HEK293 (cell line): ENCODE measurements around the gene TBCEL.

Source experiments
- CTCF ChIA-PET: fragments of 350-600 bp; formaldehyde crosslinking; extraction: SDS; loops from one replicate; lab custom pipeline; 2021; ENCODE audit warnings: antibody characterized with exemption; lab: Yijun Ruan, JAX
- POLR2A ChIA-PET: fragments of 300-600 bp; formaldehyde crosslinking; extraction: SDS; loops from one replicate; lab custom pipeline; 2020; ENCODE audit warnings: antibody characterized with exemption, inconsistent platforms; lab: Yijun Ruan, JAX
- H3K27ac ChIP-seq: fragments of 200-500 bp; sonication (Bioruptor generic); 2 replicates; pipeline ENCODE4 v1.5.1; 2014; ENCODE audit warnings: low read depth, low read length, control low read depth, inconsistent platforms; ENCODE audit errors: extremely low read depth
- H3K36me3 ChIP-seq, 2 experiments: fragments of 200-500 bp in 1 of 2; sonication (Bioruptor generic) in 1 of 2; 1 replicate in 1 of 2; 2 replicates in 1 of 2; pipeline ENCODE4 v1.5.1; 2014 to 2017; ENCODE audit warnings: inconsistent platforms in 2 of 2, low read length in 2 of 2; ENCODE audit not compliant: control insufficient read depth in 2 of 2, insufficient read depth in 1 of 2
- H3K4me1 ChIP-seq: fragments of 200-500 bp; sonication (Bioruptor generic); 2 replicates; pipeline ENCODE4 v1.5.1; 2014; ENCODE audit warnings: mild to moderate bottlenecking, low read length, inconsistent platforms; ENCODE audit not compliant: control insufficient read depth, insufficient read depth
- H3K4me3 ChIP-seq: 2 replicates; pipeline ENCODE4 v1.5.1; 2011; ENCODE audit warnings: low read depth, mild to moderate bottlenecking, control low read depth, low read length, moderate library complexity
- H3K9me3 ChIP-seq: fragments of 200-500 bp; sonication (Bioruptor generic); 2 replicates; pipeline ENCODE4 v1.5.1; 2014; ENCODE audit warnings: low read depth, low read length, inconsistent platforms; ENCODE audit not compliant: control insufficient read depth, insufficient read depth
- GLI2 ChIP-seq: fragments of 450-650 bp; formaldehyde crosslinking; IDR thresholded peaks from 2 replicates; pipeline ENCODE4; 2017; ENCODE audit warnings: missing biosample characterization, missing genetic modification characterization, low read depth, borderline replicate concordance
- PATZ1 ChIP-seq: fragments of 450-650 bp; formaldehyde crosslinking; IDR thresholded peaks from 2 replicates; pipeline ENCODE4 v1.5.1; 2016; ENCODE audit warnings: missing biosample characterization, missing genetic modification characterization
- SCRT2 ChIP-seq: fragments of 450-650 bp; formaldehyde crosslinking; IDR thresholded peaks from 2 replicates; pipeline ENCODE4 v1.5.1; 2016; ENCODE audit warnings: missing biosample characterization, missing genetic modification characterization
- SP3 ChIP-seq: fragments of 450-650 bp; formaldehyde crosslinking; IDR thresholded peaks from 2 replicates; pipeline ENCODE4 v1.5.1; 2016; ENCODE audit warnings: missing biosample characterization, missing genetic modification characterization
- ZBTB10 ChIP-seq: fragments of 450-650 bp; formaldehyde crosslinking; IDR thresholded peaks from 2 replicates; pipeline ENCODE4 v1.5.1; 2016; ENCODE audit warnings: missing biosample characterization, missing genetic modification characterization
- ZNF174 ChIP-seq: fragments of 450-650 bp; formaldehyde crosslinking; IDR thresholded peaks from 2 replicates; pipeline ENCODE4 v1.5.0; 2017; ENCODE audit warnings: missing biosample characterization, mild to moderate bottlenecking, missing genetic modification characterization
- ZNF19 ChIP-seq: fragments of 450-650 bp; formaldehyde crosslinking; IDR thresholded peaks from 2 replicates; pipeline ENCODE4; 2016; ENCODE audit warnings: missing biosample characterization, missing genetic modification characterization, low read depth
- ZNF214 ChIP-seq: fragments of 450-650 bp; formaldehyde crosslinking; IDR thresholded peaks from 2 replicates; pipeline ENCODE4 v1.5.1; 2017; ENCODE audit warnings: missing biosample characterization, mild to moderate bottlenecking, missing genetic modification characterization, borderline replicate concordance
- ZNF292 ChIP-seq: fragments of 450-650 bp; formaldehyde crosslinking; IDR thresholded peaks from 2 replicates; pipeline ENCODE4 v1.5.1; 2016; ENCODE audit warnings: low read depth, missing biosample characterization, missing genetic modification characterization, borderline replicate concordance
- ZNF335 ChIP-seq: fragments of 450-650 bp; formaldehyde crosslinking; conservative IDR thresholded peaks from 2 replicates; pipeline ENCODE4 v1.5.1; 2016; ENCODE audit warnings: missing biosample characterization, missing genetic modification characterization
- ZNF350 ChIP-seq: fragments of 450-650 bp; formaldehyde crosslinking; IDR thresholded peaks from 2 replicates; pipeline ENCODE4 v1.5.0; 2017; ENCODE audit warnings: missing biosample characterization, mild to moderate bottlenecking, missing genetic modification characterization
- ZNF473 ChIP-seq: fragments of 450-650 bp; formaldehyde crosslinking; IDR thresholded peaks from 2 replicates; pipeline ENCODE4 v1.5.1; 2017; ENCODE audit warnings: missing biosample characterization, missing genetic modification characterization
- ZNF521 ChIP-seq: fragments of 450-650 bp; formaldehyde crosslinking; IDR thresholded peaks from 2 replicates; pipeline ENCODE4 v1.5.1; 2017; ENCODE audit warnings: missing biosample characterization, mild to moderate bottlenecking, missing genetic modification characterization
- ZNF558 ChIP-seq: fragments of 450-650 bp; formaldehyde crosslinking; IDR thresholded peaks from 2 replicates; pipeline ENCODE4 v1.5.1; 2016; ENCODE audit warnings: missing biosample characterization, missing genetic modification characterization
- ZNF701 ChIP-seq: fragments of 450-650 bp; formaldehyde crosslinking; IDR thresholded peaks from 2 replicates; pipeline ENCODE4 v1.5.1; 2016; ENCODE audit warnings: missing biosample characterization, missing genetic modification characterization
- ZNF768 ChIP-seq: fragments of 450-650 bp; formaldehyde crosslinking; IDR thresholded peaks from 2 replicates; pipeline ENCODE4 v1.5.1; 2018; ENCODE audit warnings: missing biosample characterization, mild to moderate bottlenecking, missing genetic modification characterization
- ZNF830 ChIP-seq: fragments of 450-650 bp; IDR thresholded peaks from 2 replicates; pipeline ENCODE4 v1.5.0; 2018; ENCODE audit warnings: missing biosample characterization, missing genetic modification characterization, low read depth, mild to moderate bottlenecking, moderate library complexity
- TF ChIP-seq, protein P1 (sequence below): fragments of 450-650 bp; formaldehyde crosslinking; IDR thresholded peaks from 2 replicates; pipeline ENCODE4 v1.5.1; 2016; ENCODE audit warnings: missing biosample characterization, missing genetic modification characterization, borderline replicate concordance
- TF ChIP-seq, protein P2 (sequence below): fragments of 450-650 bp; IDR thresholded peaks from 2 replicates; pipeline ENCODE4 v1.5.1; 2018; ENCODE audit warnings: missing biosample characterization, mild to moderate bottlenecking, missing genetic modification characterization
- TF ChIP-seq, protein P3 (sequence below): fragments of 450-650 bp; formaldehyde crosslinking; optimal IDR thresholded peaks from 2 replicates; pipeline ENCODE3; 2016; ENCODE audit warnings: missing biosample characterization, mild to moderate bottlenecking, missing genetic modification characterization

Gene TBCEL

GRCh38 chr11:121041072-121041471 is 17.2 kb downstream of the TBCEL start:
- H3K9me3 ChIP-seq = no peaks in the 10 kb centered on the region
- no peaks in the 10 kb centered on the region for H3K36me3 ChIP-seq
- ChIA-PET POLR2A (no interaction called here), CTCF (no interaction called here)
- peaks cover 19% of the 10 kb centered on the region for H3K4me1 ChIP-seq
- H3K27ac ChIP-seq = no peak overlapping the region
- H3K4me3 ChIP-seq = no peak overlapping the region
- TF ChIP-seq ZNF558 (tag by site-specific recombination) (no peak), ZNF521 (no peak), ZNF19 (tag by site-specific recombination) (no peak), ZNF830 (tag by site-specific recombination) (no peak), ZNF701 (tag by site-specific recombination) (no peak), ZNF214 (no peak), PATZ1 (tag by site-specific recombination) (no peak), ZNF768 (tag by site-specific recombination) (no peak), ZNF174 (tag by site-specific recombination) (no peak), SCRT2 (tag by site-specific recombination) (no peak), SP3 (tag by site-specific recombination) (no peak)
- TF ChIP-seq, protein P1, sequence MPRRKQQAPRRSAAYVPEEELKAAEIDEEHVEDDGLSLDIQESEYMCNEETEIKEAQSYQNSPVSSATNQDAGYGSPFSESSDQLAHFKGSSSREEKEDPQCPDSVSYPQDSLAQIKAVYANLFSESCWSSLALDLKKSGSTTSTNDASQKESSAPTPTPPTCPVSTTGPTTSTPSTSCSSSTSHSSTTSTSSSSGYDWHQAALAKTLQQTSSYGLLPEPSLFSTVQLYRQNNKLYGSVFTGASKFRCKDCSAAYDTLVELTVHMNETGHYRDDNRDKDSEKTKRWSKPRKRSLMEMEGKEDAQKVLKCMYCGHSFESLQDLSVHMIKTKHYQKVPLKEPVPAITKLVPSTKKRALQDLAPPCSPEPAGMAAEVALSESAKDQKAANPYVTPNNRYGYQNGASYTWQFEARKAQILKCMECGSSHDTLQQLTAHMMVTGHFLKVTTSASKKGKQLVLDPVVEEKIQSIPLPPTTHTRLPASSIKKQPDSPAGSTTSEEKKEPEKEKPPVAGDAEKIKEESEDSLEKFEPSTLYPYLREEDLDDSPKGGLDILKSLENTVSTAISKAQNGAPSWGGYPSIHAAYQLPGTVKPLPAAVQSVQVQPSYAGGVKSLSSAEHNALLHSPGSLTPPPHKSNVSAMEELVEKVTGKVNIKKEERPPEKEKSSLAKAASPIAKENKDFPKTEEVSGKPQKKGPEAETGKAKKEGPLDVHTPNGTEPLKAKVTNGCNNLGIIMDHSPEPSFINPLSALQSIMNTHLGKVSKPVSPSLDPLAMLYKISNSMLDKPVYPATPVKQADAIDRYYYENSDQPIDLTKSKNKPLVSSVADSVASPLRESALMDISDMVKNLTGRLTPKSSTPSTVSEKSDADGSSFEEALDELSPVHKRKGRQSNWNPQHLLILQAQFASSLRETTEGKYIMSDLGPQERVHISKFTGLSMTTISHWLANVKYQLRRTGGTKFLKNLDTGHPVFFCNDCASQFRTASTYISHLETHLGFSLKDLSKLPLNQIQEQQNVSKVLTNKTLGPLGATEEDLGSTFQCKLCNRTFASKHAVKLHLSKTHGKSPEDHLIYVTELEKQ (tag by site-specific recombination) = no peak
- TF ChIP-seq, protein P2, sequence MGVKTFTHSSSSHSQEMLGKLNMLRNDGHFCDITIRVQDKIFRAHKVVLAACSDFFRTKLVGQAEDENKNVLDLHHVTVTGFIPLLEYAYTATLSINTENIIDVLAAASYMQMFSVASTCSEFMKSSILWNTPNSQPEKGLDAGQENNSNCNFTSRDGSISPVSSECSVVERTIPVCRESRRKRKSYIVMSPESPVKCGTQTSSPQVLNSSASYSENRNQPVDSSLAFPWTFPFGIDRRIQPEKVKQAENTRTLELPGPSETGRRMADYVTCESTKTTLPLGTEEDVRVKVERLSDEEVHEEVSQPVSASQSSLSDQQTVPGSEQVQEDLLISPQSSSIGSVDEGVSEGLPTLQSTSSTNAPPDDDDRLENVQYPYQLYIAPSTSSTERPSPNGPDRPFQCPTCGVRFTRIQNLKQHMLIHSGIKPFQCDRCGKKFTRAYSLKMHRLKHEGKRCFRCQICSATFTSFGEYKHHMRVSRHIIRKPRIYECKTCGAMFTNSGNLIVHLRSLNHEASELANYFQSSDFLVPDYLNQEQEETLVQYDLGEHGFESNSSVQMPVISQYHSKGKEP (tag by site-specific recombination) = no peak

- Histone ChIP-seq H3K4me3 (no peak overlapping the region), H3K36me3 (peaks cover 0 to 8% of the 10 kb centered on the region in 2 experiments; a peak in 1 of 3 replicates), H3K9me3 (no peaks in the 10 kb centered on the region), H3K4me1 (peaks cover 19% of the 10 kb centered on the region), H3K27ac (no peak overlapping the region)
- CTCF ChIA-PET = interaction anchor here (0.6 to 1.0 kb wide), 4 partner anchors 13 to 1981 kb away, joined by 3 read pairs; no protein-coding TSS in a partner anchor
- POLR2A ChIA-PET = interaction anchor here (0.7 kb wide), 1 partner anchor 51 kb away, joined by 5 read pairs; no protein-coding TSS in a partner anchor
- no peak for TF ChIP-seq ZBTB10
- TF ChIP-seq ZNF473 (tag by site-specific recombination) = no peak
- TF ChIP-seq GLI2 (tag by site-specific recombination) = no peak
- TF ChIP-seq ZNF292 (tag by site-specific recombination) = no peak
- TF ChIP-seq ZNF335 (tag by site-specific recombination) = no peak
- TF ChIP-seq ZNF350 (tag by site-specific recombination) = no peak
- TF ChIP-seq, protein P3, sequence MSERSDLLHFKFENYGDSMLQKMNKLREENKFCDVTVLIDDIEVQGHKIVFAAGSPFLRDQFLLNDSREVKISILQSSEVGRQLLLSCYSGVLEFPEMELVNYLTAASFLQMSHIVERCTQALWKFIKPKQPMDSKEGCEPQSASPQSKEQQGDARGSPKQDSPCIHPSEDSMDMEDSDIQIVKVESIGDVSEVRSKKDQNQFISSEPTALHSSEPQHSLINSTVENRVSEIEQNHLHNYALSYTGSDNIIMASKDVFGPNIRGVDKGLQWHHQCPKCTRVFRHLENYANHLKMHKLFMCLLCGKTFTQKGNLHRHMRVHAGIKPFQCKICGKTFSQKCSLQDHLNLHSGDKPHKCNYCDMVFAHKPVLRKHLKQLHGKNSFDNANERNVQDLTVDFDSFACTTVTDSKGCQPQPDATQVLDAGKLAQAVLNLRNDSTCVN (tag by site-specific recombination) = no peak
Measured at GRCh38 chr11:121042296-121042695, 18.4 kb downstream of the TBCEL start.
